Measurements from ENCODE around the gene GANAB.
A peak's percentile ranks its signal among the peaks of the same experiment; 100 is the strongest.
"Not testable (repeated sequence)": the region's sequence is repeated elsewhere in the genome, so short reads cannot be mapped to it uniquely, and the experiment has no call there.

GANAB gene

DNA sequence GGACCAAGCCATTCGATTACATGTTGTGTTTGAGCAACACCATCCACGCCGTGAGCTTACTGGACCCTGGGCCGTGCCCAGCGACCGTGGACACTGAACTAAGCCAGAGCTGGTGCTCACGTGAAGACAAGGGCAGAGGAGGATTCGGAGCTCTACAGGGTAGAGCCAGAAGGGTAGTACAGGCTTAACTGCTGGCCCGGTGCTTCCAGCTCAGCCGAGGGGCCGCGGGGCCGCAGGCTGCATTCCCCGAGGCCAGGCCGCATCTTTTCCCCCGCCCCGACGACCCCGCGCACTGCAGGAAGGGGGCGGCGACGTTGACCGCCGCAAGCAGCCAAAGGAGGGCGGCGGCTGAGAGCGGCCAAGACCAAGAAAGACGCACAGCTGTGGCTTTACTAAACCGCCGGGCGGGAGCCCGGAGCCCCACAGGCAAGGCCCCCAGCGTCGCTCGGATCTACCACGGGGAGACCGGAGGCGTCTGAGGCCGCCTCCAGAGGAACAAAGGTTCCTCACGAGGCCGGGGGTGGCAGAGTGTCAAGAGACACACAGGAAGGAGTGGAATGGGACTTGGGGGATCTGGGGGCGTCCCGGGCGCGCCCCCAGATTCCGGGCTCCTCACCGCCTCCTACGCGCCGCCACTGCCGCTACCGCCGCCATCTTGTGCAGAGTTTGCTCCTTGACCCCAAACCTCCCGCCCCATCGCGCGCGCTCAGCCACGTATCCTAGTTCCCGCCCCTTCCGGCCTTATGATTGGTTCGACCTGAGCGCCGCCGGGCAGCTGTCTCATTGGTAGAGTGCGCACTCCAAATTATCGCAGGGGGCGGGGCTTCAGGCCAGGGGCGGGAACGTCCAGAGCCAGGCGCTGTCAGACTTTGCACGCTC, at the start of gene GANAB:
TSS of gene GANAB (minus strand) at position 668 of the 879 bp plus-strand sequence. CDS start at position 654, 14 bp downstream.
- H3K27ac Mint-ChIP-seq: peak within 1 kb of the TSS; percentile 98
- H3K4me3 Mint-ChIP-seq: peak within 1 kb of the TSS; percentile 98
- peak; percentile 99 for DNase-seq
- H3K36me3 Mint-ChIP-seq (ENCODE audit: low read depth): peaks cover 81% of the 10 kb centered on the region
- peaks cover 39% of the 10 kb centered on the region for H3K4me1 Mint-ChIP-seq (ENCODE audit: low read depth)
- H3K9me3 Mint-ChIP-seq: no peaks in the 10 kb centered on the region
- H3K27me3 Mint-ChIP-seq: no peaks in the 10 kb centered on the region

DNA sequence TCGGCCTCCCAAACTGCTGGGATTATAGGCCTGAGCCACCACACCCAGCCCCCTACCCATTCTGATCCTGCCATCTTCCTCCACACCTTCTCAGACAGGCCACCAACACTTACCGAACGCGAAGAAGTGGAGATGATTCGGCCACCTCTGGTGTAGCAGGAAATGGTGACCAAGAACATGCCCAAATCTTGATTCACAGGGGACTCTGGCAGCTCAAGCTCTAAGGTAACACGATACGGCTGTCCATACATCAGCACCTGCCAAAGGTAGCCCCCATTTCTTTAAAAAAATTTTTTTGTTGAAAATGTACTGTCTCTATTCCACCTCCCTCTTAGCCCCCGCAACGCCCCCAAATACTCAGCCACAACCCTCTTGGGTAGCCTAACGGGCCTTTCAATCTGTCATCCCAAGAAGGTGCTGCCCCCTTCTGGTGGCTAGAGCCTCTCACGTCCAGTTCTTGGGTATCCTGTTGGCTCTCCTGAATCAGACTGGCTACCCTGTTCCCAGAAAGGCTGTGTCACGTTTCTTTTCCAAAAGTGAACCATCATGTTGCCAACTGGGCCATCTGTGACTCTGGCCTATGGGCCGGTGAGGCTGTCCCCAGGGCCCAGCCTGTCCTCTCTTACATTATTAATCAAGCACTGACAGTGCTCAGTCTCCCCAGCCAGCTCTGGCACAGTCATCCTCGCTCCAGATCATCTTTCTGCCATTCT, 48.2 kb upstream of the GANAB start:
- Mint-ChIP-seq H3K4me1 (ENCODE audit: low read depth) (peaks cover 6% of the 10 kb centered on the region), H3K9me3 (no peaks in the 10 kb centered on the region), H3K36me3 (ENCODE audit: low read depth) (peaks cover 55% of the 10 kb centered on the region), H3K4me3 (no peak overlapping the region), H3K27me3 (no peaks in the 10 kb centered on the region), H3K27ac (no peak overlapping the region)
- DNase-seq: peak; percentile 80

DNA sequence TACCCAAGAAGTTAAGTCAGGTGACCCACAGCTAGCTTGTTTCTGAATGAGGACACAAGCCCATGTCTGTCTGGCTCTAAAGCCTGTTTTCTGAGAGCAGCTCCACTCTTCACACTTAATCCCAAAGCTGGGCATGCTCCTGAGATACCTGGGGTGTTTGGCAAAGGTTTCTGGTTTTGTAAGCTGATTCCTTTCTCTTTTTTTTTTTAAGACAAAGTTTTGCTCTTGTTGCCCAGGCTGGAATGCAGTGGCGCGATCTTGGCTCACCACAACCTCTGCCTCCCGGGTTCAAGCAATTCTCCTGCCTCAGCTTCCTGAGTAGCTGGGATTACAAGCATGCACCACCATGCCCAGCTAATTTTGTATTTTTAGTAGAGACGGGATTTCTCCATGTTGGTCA, 47.2 kb upstream of the GANAB start:
- not testable (repeated sequence) for H3K27me3 Mint-ChIP-seq; H3K4me1 Mint-ChIP-seq (ENCODE audit: low read depth); H3K4me3 Mint-ChIP-seq; DNase-seq; H3K9me3 Mint-ChIP-seq; H3K27ac Mint-ChIP-seq
- peaks cover 55% of the 10 kb centered on the region for H3K36me3 Mint-ChIP-seq (ENCODE audit: low read depth)

DNA sequence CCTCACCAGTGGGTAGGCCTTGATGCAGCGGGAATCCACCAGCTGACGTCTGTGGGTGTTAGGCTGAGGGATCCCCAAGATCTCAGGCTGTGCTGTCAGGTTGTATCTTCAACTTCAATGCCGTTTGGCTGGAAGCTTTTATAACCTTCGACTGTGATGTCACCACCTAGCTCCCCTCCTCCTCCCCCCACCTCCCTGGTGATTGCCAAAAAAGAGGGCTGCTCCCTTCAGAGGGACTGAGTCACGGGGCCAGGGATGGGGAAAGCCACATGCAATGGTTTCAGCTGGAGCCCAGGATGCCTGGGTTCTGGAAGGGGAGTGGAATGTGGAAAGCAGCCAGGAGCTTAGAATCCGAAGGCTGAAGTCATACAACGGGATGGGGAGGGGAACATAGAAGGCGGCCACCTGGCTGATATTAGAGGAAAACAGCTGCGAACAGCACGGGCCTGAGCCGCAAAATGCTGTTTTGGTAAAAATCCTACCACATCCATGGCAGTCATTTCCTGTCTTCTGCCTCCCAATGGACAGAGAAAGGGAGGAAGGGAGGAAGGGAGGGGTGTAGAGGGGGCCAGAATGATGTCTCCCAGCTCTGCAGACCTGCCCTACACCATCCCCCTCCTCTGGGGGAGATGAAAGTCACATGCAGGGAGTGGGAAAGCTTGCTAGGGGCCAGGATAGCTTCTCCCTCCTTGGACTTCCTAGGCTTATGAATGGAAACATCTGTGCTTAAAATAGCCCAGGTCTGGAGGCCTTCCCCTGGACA, 43.2 kb upstream of the GANAB start, which contains the start of gene LRRN4CL:
TSS of gene LRRN4CL (minus strand) at position 110 of the 763 bp plus-strand sequence. CDS start 1,022 bp downstream, outside the sequence.
- peaks cover 45% of the 10 kb centered on the region for H3K36me3 Mint-ChIP-seq (ENCODE audit: low read depth)
- H3K4me3 Mint-ChIP-seq: no peak within 1 kb of the TSS
- H3K27ac Mint-ChIP-seq: no peak within 1 kb of the TSS
- DNase-seq: no peak
- no peaks in the 10 kb centered on the region for H3K9me3 Mint-ChIP-seq
- peaks cover 11% of the 10 kb centered on the region for H3K27me3 Mint-ChIP-seq
- H3K4me1 Mint-ChIP-seq (ENCODE audit: low read depth): peaks cover under 1% of the 10 kb centered on the region

DNA sequence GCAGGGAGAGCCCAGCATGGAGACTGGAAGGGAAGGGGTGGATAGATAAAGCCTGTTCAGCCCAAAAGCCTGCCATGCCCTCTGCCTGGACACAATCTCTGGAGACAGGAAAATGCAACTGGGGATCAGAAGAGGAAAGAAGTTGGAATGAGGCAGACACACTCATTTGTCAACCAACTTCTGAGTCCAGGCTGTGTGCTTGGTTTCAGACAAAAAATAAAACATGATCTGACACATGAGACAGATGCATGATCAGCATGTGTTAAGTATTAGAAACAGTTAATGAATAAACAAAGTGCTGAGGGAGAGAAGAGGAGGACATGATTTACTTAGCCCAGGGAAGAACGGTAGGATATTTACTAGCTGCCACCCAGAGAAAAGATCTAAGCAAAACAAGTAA, 42.1 kb upstream of the GANAB start:
- no peak overlapping the region for H3K27ac Mint-ChIP-seq
- H3K9me3 Mint-ChIP-seq: no peaks in the 10 kb centered on the region
- no peak for DNase-seq
- H3K27me3 Mint-ChIP-seq: peaks cover 11% of the 10 kb centered on the region
- H3K4me3 Mint-ChIP-seq: no peak overlapping the region
- H3K4me1 Mint-ChIP-seq (ENCODE audit: low read depth): no peaks in the 10 kb centered on the region
- H3K36me3 Mint-ChIP-seq (ENCODE audit: low read depth): peaks cover 37% of the 10 kb centered on the region

DNA sequence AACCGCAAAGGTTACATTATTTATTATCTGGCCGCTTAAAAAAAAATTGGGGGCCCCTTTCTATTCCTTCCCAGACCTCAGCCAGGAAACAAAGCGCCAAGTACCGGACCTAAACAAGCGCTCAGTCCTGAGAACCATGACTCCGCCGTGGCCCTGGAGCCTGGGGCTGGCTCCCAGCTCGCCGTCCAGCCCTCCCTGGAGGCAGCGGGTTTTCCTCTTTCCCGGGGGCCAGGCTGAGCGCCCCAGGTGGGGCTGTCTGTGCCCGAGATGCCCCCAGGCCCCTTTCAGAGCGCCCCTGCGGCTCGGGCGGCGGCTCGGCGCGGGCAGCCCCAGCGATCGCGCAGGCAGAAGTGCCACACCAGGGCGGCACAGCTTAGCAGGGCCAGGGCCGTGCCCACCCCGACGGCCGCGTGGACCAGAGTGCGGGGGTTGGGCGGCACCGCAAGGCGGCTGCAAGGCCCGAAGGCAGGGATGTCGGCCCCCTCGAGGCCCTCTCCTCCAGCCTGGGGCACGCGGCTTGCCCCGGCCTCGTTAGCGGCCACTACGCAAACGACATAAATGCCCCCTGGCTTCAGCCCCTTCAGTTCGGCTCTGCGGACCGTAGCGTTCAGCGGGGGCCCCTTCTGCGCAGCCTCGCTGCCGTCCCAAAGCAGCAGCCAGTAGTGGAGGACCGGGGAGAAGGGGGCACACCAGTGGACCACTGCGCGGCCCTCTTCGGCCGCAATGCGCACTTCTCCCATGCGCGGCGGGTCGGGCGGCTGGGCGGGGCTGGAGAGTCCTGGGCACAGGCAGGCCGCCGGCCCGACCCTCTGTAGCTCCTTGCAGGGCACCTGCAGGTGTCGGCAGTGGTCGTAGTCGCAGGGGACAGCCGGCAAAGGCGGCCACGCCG, 41.3 kb upstream of the GANAB start:
- H3K36me3 Mint-ChIP-seq (ENCODE audit: low read depth): peaks cover 30% of the 10 kb centered on the region
- no peaks in the 10 kb centered on the region for H3K9me3 Mint-ChIP-seq
- DNase-seq: no peak
- no peak overlapping the region for H3K27ac Mint-ChIP-seq
- no peak overlapping the region for H3K4me3 Mint-ChIP-seq
- H3K4me1 Mint-ChIP-seq (ENCODE audit: low read depth): no peaks in the 10 kb centered on the region
- peaks cover 11% of the 10 kb centered on the region for H3K27me3 Mint-ChIP-seq

DNA sequence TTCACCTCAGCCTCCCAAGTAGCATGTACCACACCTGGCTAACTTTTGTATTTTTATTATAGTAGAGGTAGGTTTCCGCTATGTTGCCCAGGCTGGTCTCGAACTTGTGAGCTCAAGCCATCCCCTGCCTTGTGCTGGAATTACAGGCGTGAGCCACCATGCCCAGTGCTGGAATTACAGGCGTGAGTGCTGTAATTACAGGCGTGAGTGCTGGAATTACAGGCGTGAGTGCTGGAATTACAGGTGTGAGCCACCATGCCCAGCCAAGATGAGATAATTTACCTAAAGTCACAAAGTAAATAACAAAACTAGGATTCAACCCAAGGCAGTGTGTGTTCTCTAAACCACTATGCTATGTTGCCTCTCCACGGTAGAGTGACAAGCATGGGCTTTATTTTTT, 36.1 kb upstream of the GANAB start:
- Mint-ChIP-seq H3K27me3 (peaks cover 6% of the 10 kb centered on the region), H3K36me3 (ENCODE audit: low read depth) (peaks cover 15% of the 10 kb centered on the region), H3K9me3 (no peaks in the 10 kb centered on the region), H3K4me1 (ENCODE audit: low read depth) (peaks cover 22% of the 10 kb centered on the region), H3K27ac (no peak overlapping the region), H3K4me3 (no peak overlapping the region)
- DNase-seq: no peak

DNA sequence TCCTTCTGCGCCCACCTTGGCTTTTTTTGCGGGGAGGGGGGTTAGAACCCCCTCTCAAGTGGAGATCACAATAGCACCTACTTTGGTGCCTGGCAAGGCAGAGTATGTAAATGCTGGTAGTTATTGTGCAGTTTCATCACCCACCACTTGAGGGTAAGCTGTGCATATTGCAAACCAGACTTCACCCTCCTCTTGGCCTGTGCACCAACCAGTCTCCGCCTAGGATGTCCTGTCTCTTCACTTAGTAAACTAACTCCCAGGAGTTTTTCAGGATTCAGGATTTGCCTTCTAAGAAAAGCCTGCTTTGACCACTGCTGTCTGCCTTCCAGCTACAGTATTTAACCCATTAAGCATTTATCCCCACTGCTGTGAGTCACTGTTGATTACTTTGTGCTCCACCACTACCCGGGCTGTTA, 34.4 kb upstream of the GANAB start:
- peaks cover 32% of the 10 kb centered on the region for H3K36me3 Mint-ChIP-seq (ENCODE audit: low read depth)
- DNase-seq: no peak
- H3K4me1 Mint-ChIP-seq (ENCODE audit: low read depth): peaks cover 35% of the 10 kb centered on the region
- H3K27ac Mint-ChIP-seq: peak overlapping the region; percentile 70
- H3K27me3 Mint-ChIP-seq: no peaks in the 10 kb centered on the region
- no peak overlapping the region for H3K4me3 Mint-ChIP-seq
- H3K9me3 Mint-ChIP-seq: no peaks in the 10 kb centered on the region

DNA sequence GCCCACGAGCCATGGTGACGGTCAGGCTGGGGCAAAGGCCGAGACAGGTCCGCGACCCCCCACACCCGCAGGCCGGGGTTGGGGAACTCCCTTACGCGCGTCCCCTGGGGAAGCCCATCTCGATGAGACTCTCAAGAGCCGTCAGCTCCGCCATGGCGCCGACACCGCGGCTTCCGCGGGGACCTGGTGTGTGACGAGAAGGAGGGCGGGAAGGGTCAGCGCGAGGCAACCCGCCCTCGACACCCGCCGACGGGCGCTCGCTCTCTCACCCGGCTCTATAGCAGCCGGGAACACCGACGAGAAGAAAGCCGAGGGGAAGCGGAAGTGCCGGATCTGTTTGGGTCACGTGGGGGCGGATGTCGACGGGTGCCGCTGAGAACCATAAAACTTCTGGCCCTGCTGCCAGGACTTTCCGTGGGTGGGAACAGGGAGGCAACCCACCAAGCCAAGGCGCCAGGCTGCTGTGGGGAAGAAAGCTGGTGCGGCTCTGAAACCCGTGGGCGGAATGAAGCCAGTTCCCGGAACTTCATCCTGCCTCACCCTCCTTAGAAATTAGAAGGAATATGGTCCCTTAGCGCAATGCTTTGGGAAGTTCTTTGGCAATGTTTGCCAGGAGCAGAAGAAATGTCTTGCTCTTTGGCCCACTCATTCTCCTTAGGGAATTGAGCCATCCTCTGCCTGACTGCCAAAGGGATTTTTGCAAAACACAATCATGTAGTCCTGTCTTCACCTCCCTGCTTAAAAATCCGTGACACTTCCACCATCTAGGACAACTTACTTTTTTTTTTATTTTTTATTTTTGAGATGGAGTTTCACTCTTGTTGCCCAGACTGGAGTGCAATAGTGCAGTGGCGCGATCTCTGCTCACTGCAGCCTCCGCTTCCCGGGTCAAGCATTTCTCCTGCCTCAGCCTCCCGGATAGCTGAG, 32.6 kb upstream of the GANAB start, which contains the start of gene UBXN1:
TSS of gene UBXN1 (minus strand) at position 304 of the 927 bp plus-strand sequence. CDS start at position 154, 150 bp downstream.
- DNase-seq: peak; percentile 89
- no peaks in the 10 kb centered on the region for H3K27me3 Mint-ChIP-seq
- peak within 1 kb of the TSS; percentile 92 for H3K4me3 Mint-ChIP-seq
- H3K36me3 Mint-ChIP-seq (ENCODE audit: low read depth): peaks cover 44% of the 10 kb centered on the region
- H3K27ac Mint-ChIP-seq: peak within 1 kb of the TSS; percentile 95
- H3K4me1 Mint-ChIP-seq (ENCODE audit: low read depth): peaks cover 40% of the 10 kb centered on the region
- no peaks in the 10 kb centered on the region for H3K9me3 Mint-ChIP-seq

DNA sequence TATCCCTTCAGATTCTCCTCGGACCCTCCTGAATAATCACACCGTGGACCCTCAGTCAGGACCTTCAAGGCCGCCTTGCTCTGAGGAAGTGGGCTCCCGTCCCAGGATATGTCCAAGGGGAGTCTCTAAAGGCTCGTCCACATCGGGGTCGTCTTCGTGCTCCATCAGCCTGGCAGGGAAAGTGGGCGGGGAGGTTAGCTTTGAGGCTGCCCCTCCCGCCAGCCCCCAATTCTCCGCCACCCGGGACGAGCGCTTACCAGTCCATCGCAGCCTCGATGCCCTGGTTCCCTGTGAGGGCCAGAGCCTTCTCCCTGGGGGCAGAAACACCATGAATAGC, 32.0 kb upstream of the GANAB start:
- Mint-ChIP-seq H3K27ac (peak overlapping the region; percentile 95), H3K9me3 (no peaks in the 10 kb centered on the region), H3K4me1 (ENCODE audit: low read depth) (peaks cover 45% of the 10 kb centered on the region), H3K27me3 (no peaks in the 10 kb centered on the region), H3K4me3 (peak overlapping the region; percentile 92), H3K36me3 (ENCODE audit: low read depth) (peaks cover 50% of the 10 kb centered on the region)
- DNase-seq: no peak

DNA sequence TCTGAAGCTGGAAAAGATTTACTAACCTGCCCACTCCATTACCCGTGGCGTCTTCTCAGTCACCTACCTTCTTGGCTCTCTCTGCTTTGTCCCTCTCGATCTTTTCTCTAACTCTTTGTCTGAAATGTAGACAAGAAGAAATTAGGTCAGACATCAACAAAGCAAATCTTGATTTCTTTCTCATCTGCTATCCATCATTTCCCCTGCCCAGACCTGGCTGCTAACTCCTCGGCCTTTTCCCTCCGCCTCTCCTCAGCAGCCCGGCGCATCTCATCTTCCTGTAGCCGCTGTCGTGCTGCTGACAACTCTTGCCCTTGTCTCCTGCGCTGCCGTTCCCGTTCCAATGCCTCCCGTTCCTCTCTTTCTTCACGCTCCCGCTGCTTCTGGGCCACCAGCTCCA, 31.3 kb upstream of the GANAB start:
- H3K4me3 Mint-ChIP-seq: peak overlapping the region; percentile 92
- peaks cover 57% of the 10 kb centered on the region for H3K36me3 Mint-ChIP-seq (ENCODE audit: low read depth)
- H3K4me1 Mint-ChIP-seq (ENCODE audit: low read depth): peaks cover 52% of the 10 kb centered on the region
- H3K9me3 Mint-ChIP-seq: no peaks in the 10 kb centered on the region
- no peaks in the 10 kb centered on the region for H3K27me3 Mint-ChIP-seq
- peak overlapping the region; percentile 95 for H3K27ac Mint-ChIP-seq
- DNase-seq: no peak

DNA sequence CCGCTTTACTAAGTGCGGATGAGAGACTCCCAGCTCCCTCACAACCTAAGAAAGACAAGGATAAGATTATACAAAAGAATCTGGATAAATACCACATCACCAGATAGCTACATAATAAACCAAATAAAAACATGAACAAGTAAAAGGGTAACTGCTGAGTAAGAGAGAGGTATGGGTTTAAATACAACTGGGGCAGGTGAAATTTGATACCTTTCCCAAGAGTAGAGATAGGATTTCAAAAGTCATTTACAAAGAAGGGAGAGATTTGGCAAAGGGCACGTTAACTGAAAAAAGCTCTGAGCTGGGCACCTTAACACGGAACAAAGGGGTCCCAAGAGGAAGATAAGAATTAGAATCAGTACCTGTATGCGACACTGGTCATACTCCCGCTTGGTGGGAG, 30.7 kb upstream of the GANAB start:
- DNase-seq: no peak
- Mint-ChIP-seq H3K27ac (peak overlapping the region; percentile 95), H3K9me3 (no peaks in the 10 kb centered on the region), H3K27me3 (no peaks in the 10 kb centered on the region), H3K36me3 (ENCODE audit: low read depth) (peaks cover 63% of the 10 kb centered on the region), H3K4me1 (ENCODE audit: low read depth) (peaks cover 57% of the 10 kb centered on the region), H3K4me3 (peak overlapping the region; percentile 92)

DNA sequence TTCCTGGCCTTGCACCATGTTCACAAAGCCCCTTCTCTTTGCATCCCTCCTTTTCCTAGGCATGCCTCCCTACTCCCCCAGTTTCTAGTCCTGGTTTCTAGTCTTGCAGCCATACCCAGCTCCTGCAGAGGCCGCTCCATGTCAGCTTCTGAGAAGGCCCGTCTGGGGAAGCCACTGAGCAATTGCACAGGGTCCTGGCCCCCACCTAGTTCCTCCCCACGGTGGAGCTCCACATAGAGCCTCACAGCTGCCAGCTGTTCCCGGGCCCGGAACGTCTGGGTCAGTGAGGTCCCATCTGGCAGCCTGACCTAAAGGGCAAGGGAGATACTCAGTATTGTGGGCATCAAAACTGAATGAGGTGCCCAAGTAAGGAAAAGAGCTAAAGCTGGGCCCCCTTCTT, 30.3 kb upstream of the GANAB start:
- no peak for DNase-seq
- Mint-ChIP-seq H3K36me3 (ENCODE audit: low read depth) (peaks cover 67% of the 10 kb centered on the region), H3K4me1 (ENCODE audit: low read depth) (peaks cover 58% of the 10 kb centered on the region), H3K9me3 (no peaks in the 10 kb centered on the region), H3K4me3 (peak overlapping the region; percentile 92), H3K27me3 (no peaks in the 10 kb centered on the region), H3K27ac (peak overlapping the region; percentile 95)

Measured in activated T-cell treated with anti-CD3 and anti-CD28 coated beads, Interleukin-2, amount 50 U/mL, for 24 hours (primary cell).